ENCODE data around the gene MYH7B.

DNA sequence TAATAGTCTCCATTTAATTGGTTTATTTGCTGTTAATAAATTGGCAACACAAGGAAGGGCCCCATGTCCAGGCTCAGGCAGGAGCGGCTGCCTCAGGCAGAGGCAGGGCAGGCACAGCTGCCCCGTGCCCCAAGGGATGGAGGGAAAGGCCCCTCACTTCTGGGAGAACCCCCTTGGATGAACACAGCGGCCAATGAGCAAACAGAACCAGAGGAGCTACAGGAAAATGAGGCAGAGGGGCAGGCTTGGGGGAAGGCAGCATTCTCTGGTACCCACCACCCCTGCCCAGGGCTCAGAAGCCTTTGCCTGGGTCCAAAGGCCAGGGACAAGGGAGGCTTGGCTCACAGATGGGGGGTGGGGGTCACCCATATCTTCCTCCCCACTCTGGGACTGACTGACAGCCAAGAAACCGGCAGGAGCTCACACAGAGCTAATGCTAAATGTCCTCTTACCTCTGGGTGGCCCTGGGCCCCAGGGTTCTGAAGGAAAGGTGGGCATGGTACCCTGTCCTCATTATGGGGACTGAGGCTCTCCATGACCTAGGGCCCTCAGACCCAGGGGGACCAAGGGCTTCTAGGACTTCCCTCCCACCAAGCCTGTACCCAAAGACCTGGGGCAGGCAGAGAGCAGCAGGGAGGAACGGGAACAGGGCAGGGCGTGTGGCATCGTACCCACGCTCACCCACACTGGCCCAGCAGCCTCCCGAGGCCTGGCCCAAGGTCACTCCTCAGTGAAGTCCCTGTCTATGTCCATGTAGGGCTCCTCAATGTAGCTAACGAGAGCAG, 47.0 kb downstream of the MYH7B start:
- TF ChIP-seq, protein P1, sequence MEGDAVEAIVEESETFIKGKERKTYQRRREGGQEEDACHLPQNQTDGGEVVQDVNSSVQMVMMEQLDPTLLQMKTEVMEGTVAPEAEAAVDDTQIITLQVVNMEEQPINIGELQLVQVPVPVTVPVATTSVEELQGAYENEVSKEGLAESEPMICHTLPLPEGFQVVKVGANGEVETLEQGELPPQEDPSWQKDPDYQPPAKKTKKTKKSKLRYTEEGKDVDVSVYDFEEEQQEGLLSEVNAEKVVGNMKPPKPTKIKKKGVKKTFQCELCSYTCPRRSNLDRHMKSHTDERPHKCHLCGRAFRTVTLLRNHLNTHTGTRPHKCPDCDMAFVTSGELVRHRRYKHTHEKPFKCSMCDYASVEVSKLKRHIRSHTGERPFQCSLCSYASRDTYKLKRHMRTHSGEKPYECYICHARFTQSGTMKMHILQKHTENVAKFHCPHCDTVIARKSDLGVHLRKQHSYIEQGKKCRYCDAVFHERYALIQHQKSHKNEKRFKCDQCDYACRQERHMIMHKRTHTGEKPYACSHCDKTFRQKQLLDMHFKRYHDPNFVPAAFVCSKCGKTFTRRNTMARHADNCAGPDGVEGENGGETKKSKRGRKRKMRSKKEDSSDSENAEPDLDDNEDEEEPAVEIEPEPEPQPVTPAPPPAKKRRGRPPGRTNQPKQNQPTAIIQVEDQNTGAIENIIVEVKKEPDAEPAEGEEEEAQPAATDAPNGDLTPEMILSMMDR (conservative IDR thresholded peaks at IDR 0.05): no peak
- no peak for TF ChIP-seq ZFX (IDR thresholded peaks at IDR 0.05)
